Mesenchymal stem cell (in vitro differentiated cells and primary cell): ENCODE data around the gene ANKS1B.

ENCODE experiments used
- DNase-seq: peaks from one replicate; pipeline ENCODE4 v3.0.0-alpha.2; 2013
- H2AFZ ChIP-seq: one replicate; pipeline ENCODE4 v1.6.1; 2013; ENCODE audit warnings: low read depth, mild to moderate bottlenecking, control low read depth, inconsistent platforms, low read length, moderate library complexity
- H2AK5ac ChIP-seq: 2 replicates; pipeline ENCODE4 v1.6.1; 2013; ENCODE audit warnings: low read length, moderate library complexity, mild to moderate bottlenecking, inconsistent platforms; ENCODE audit not compliant: severe bottlenecking
- H2BK120ac ChIP-seq: one replicate; pipeline ENCODE4 v1.6.1; 2013; ENCODE audit warnings: low read depth, mild to moderate bottlenecking, inconsistent platforms, low read length, moderate library complexity
- H2BK12ac ChIP-seq, 2 experiments: one replicate each; pipeline ENCODE4 v1.6.1; 2013; ENCODE audit warnings: inconsistent platforms in 2 of 2, low read length in 2 of 2, mild to moderate bottlenecking in 2 of 2, moderate library complexity in 2 of 2, control low read depth in 1 of 2
- H2BK15ac ChIP-seq: one replicate; pipeline ENCODE4 v1.6.1; 2013; ENCODE audit warnings: mild to moderate bottlenecking, low read depth, inconsistent platforms; ENCODE audit not compliant: poor library complexity, severe bottlenecking
- H2BK5ac ChIP-seq: 2 replicates; pipeline ENCODE4 v1.6.1; 2013; ENCODE audit warnings: low read depth, mild to moderate bottlenecking, low read length, control low read depth, inconsistent platforms; ENCODE audit not compliant: poor library complexity, severe bottlenecking
- H3K14ac ChIP-seq, 2 experiments: one replicate each; pipeline ENCODE4 v1.6.1; 2013; ENCODE audit warnings: inconsistent platforms in 2 of 2, low read length in 2 of 2, control low read depth in 1 of 2, mild to moderate bottlenecking in 1 of 2, moderate library complexity in 1 of 2
- H3K18ac ChIP-seq, 2 experiments: one replicate each; pipeline ENCODE4 v1.6.1; 2013; ENCODE audit warnings: inconsistent platforms in 2 of 2, low read length in 2 of 2, control low read depth in 1 of 2, low read depth in 1 of 2, mild to moderate bottlenecking in 1 of 2
- H3K23ac ChIP-seq, 2 experiments: one replicate each; pipeline ENCODE4 v1.6.1; 2013; ENCODE audit warnings: inconsistent platforms in 2 of 2, low read length in 2 of 2, mild to moderate bottlenecking in 2 of 2, moderate library complexity in 2 of 2, control low read depth in 1 of 2
- H3K27ac ChIP-seq: 2 replicates; pipeline ENCODE4 v1.5.1; 2013; ENCODE audit warnings: mild to moderate bottlenecking, moderate library complexity, low read length, control low read depth, inconsistent platforms; ENCODE audit not compliant: poor library complexity, severe bottlenecking
- H3K27me3 ChIP-seq, 2 experiments: 2 replicates each; pipeline versions ENCODE4 v1.6.1 to v1.7.0; 2013; ENCODE audit warnings: low read length in 2 of 2, mild to moderate bottlenecking in 2 of 2, moderate library complexity in 2 of 2, control low read depth in 1 of 2, inconsistent platforms in 1 of 2; ENCODE audit not compliant: control insufficient read depth in 1 of 2, insufficient read depth in 1 of 2
- H3K36me3 ChIP-seq, 2 experiments: 2 replicates each; pipeline versions ENCODE4 v1.6.1 to v1.7.0; 2013; ENCODE audit warnings: low read length in 2 of 2, control low read depth in 1 of 2, inconsistent platforms in 1 of 2, low read depth in 1 of 2, mild to moderate bottlenecking in 1 of 2; ENCODE audit not compliant: insufficient read depth in 2 of 2, control insufficient read depth in 1 of 2
- H3K4ac ChIP-seq, 2 experiments: one replicate each; pipeline ENCODE4 v1.6.1; 2013; ENCODE audit warnings: inconsistent platforms in 2 of 2, low read length in 2 of 2, mild to moderate bottlenecking in 2 of 2, moderate library complexity in 2 of 2, control low read depth in 1 of 2, low read depth in 1 of 2
- H3K4me1 ChIP-seq: 2 replicates; pipeline ENCODE4 v1.6.1; 2013; ENCODE audit warnings: low read depth, low read length, control low read depth; ENCODE audit not compliant: control insufficient read depth, insufficient read depth
- H3K4me2 ChIP-seq: 2 replicates; pipeline ENCODE4 v1.6.1; 2013; ENCODE audit warnings: low read length, mild to moderate bottlenecking, inconsistent platforms; ENCODE audit not compliant: poor library complexity, severe bottlenecking
- H3K4me3 ChIP-seq, 2 experiments: 2 replicates each; pipeline versions ENCODE4 v1.5.1 to v1.7.0; 2013; ENCODE audit warnings: low read length in 2 of 2, mild to moderate bottlenecking in 2 of 2, control low read depth in 1 of 2, low read depth in 1 of 2; ENCODE audit not compliant: insufficient read depth in 1 of 2
- H3K79me1 ChIP-seq: replicated peaks from 2 replicates; pipeline ENCODE4 v1.6.1; 2013; ENCODE audit warnings: mild to moderate bottlenecking, control low read depth, low read length, inconsistent platforms; ENCODE audit not compliant: poor library complexity, severe bottlenecking
- H3K9ac ChIP-seq: 2 replicates; pipeline ENCODE4 v1.7.0; 2013; ENCODE audit warnings: mild to moderate bottlenecking, low read length, moderate library complexity
- H3K9me3 ChIP-seq: 2 replicates; pipeline ENCODE4 v1.7.0; 2013; ENCODE audit warnings: mild to moderate bottlenecking, low read length; ENCODE audit not compliant: control insufficient read depth
- H4K8ac ChIP-seq: one replicate; pipeline ENCODE4 v1.6.1; 2013; ENCODE audit warnings: inconsistent platforms, mild to moderate bottlenecking, low read length, moderate library complexity
- H4K91ac ChIP-seq: one replicate; pipeline ENCODE4 v1.6.1; 2013; ENCODE audit warnings: mild to moderate bottlenecking, low read length, inconsistent platforms
- WGBS: methylation state at CpG from one replicate; pipeline ENCODE4 v1.1.7; 2013; ENCODE audit warnings: mixed read lengths; 5-methylcytosine and 5-hydroxymethylcytosine counted together

The ANKS1B gene

DNA sequence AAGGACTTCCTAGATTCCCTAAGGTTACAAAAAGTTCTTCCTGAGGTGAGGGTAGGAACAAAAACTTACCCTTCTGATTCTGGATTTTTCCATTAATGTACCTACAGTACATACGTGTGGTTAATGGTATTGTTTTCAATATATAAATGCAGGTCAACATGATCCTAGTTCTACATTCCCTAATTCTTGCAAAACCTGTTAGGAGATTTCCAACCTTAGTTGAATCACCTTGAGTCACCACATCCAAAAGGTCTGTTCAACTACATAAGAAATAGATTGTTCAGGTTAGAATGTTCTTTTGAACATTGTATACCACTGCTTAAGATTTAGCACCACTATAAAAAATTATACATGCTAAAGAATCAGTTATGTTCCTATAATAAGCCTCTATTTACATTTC is 218.3 kb downstream of the ANKS1B start:
- Histone ChIP-seq H3K79me1 (no peaks in the 10 kb centered on the region), H3K9ac (no peak overlapping the region), H3K27me3 (no peaks in the 10 kb centered on the region), H3K4ac (no peak overlapping the region), H3K4me2 (no peak overlapping the region), H2BK12ac (no peak overlapping the region), H2BK5ac (no peak overlapping the region), H3K23ac (no peak overlapping the region), H2BK120ac (no peak overlapping the region), H3K9me3 (no peaks in the 10 kb centered on the region), H3K4me1 (no peaks in the 10 kb centered on the region), H3K4me3 (no peak overlapping the region), H3K18ac (no peak overlapping the region), H2AFZ (no peak overlapping the region), H3K27ac (no peak overlapping the region), H4K91ac (no peak overlapping the region), H2AK5ac (no peak overlapping the region), H3K14ac (no peak overlapping the region), H2BK15ac (no peak overlapping the region), H4K8ac (no peak overlapping the region), H3K36me3 (no peaks in the 10 kb centered on the region)
- WGBS: no CpG with 5 or more reads among the region's 1 CpG
- no peak for DNase-seq

GRCh38 chr12:99765469-99766114 is 219.1 kb downstream of the ANKS1B start:
- no peak overlapping the region for H4K91ac ChIP-seq
- H2BK12ac ChIP-seq: no peak overlapping the region
- 87% methylated on average over 3 of the region's 3 CpGs for WGBS

DNA sequence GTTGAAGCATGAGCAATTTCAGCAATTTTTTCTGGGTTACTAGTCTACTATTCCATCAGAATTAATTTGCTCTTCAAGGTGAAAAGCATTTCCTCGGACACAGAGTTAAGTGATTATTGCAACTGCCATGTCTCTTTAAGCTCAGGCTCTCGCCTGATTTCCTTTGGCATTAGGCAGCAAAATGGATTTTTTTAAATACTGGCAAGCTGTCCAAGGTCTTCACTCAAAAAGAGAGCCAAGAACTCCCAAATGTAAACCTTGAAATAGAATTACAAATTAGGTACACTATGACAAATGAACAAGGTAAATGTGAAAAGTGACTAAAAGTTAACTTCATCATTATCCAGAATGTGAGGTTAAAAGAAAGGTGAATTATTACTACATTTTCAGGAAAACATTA is 225.3 kb downstream of the ANKS1B start:
- Histone ChIP-seq H2BK15ac (no peak overlapping the region), H3K4me1 (no peaks in the 10 kb centered on the region), H3K79me1 (no peaks in the 10 kb centered on the region), H4K8ac (no peak overlapping the region), H3K4me2 (no peak overlapping the region), H2BK12ac (no peak overlapping the region), H3K9me3 (peaks cover 4% of the 10 kb centered on the region), H3K27me3 (no peaks in the 10 kb centered on the region), H3K27ac (no peak overlapping the region), H3K14ac (no peak overlapping the region), H3K23ac (no peak overlapping the region), H3K18ac (no peak overlapping the region), H3K4me3 (no peak overlapping the region), H2AK5ac (no peak overlapping the region), H3K4ac (no peak overlapping the region), H3K9ac (no peak overlapping the region), H2BK5ac (no peak overlapping the region), H3K36me3 (no peaks in the 10 kb centered on the region), H2AFZ (no peak overlapping the region), H2BK120ac (no peak overlapping the region), H4K91ac (no peak overlapping the region)
- DNase-seq: no peak
- 34% methylated on average over 2 of the region's 2 CpGs for WGBS

More at GRCh38 chr12:99765469-99766114, 219.1 kb downstream of the ANKS1B start:
- H2AFZ ChIP-seq: no peak overlapping the region
- H3K9me3 ChIP-seq: no peaks in the 10 kb centered on the region
- H3K4me3 ChIP-seq: no peak overlapping the region
- no peak overlapping the region for H2BK15ac ChIP-seq
- no peaks in the 10 kb centered on the region for H3K36me3 ChIP-seq
- no peak overlapping the region for H2BK5ac ChIP-seq
- no peak overlapping the region for H3K4ac ChIP-seq
- no peak overlapping the region for H3K27ac ChIP-seq
- no peak for DNase-seq
- H2AK5ac ChIP-seq: no peak overlapping the region
- no peak overlapping the region for H3K18ac ChIP-seq
- H3K9ac ChIP-seq: no peak overlapping the region
- no peak overlapping the region for H3K14ac ChIP-seq
- no peaks in the 10 kb centered on the region for H3K4me1 ChIP-seq
- H3K4me2 ChIP-seq: no peak overlapping the region
- no peak overlapping the region for H3K23ac ChIP-seq
- H3K27me3 ChIP-seq: no peaks in the 10 kb centered on the region
- no peaks in the 10 kb centered on the region for H3K79me1 ChIP-seq
- no peak overlapping the region for H2BK120ac ChIP-seq
- H4K8ac ChIP-seq: no peak overlapping the region

DNA sequence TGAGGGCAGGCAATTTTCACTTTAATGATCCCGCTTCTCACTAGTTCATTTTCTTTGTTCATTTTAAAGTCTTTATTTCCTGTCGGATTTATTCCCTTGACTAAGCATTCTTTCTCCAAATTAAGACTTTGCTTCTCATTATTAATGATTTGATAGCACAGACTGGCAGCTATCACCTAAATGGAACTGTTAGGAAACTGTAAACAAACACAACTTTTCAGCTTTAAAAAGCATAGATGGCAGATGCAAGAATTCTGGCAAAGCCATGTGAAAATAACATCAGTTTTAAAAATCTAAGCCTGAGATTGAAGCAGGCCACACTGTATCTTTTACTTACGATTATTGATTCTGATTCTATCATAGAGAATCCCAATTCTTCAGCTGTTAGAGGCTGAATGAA is 225.7 kb downstream of the ANKS1B start:
- H3K18ac ChIP-seq: no peak overlapping the region
- H3K9ac ChIP-seq: no peak overlapping the region
- no peak overlapping the region for H3K27ac ChIP-seq
- no peaks in the 10 kb centered on the region for H3K79me1 ChIP-seq
- H3K4me3 ChIP-seq: no peak overlapping the region
- no peak overlapping the region for H2BK120ac ChIP-seq
- peaks cover 8% of the 10 kb centered on the region for H3K9me3 ChIP-seq
- no peak overlapping the region for H2AK5ac ChIP-seq
- H4K8ac ChIP-seq: no peak overlapping the region
- H3K4me1 ChIP-seq: no peaks in the 10 kb centered on the region
- no peak overlapping the region for H3K4ac ChIP-seq
- H3K27me3 ChIP-seq: no peaks in the 10 kb centered on the region
- no peak overlapping the region for H4K91ac ChIP-seq
- 81% methylated on average over 2 of the region's 3 CpGs for WGBS
- no peak overlapping the region for H3K4me2 ChIP-seq
- H2AFZ ChIP-seq: no peak overlapping the region
- DNase-seq: no peak
- H2BK15ac ChIP-seq: no peak overlapping the region
- no peak overlapping the region for H3K14ac ChIP-seq
- no peaks in the 10 kb centered on the region for H3K36me3 ChIP-seq
- no peak overlapping the region for H2BK5ac ChIP-seq
- H3K23ac ChIP-seq: no peak overlapping the region
- no peak overlapping the region for H2BK12ac ChIP-seq
